Bronchial epithelial cell (primary cell): ENCODE measurements around the gene NRAS. TPM values are rescaled to one million over a fixed set of nuclear protein-coding genes. Genes with fewer than 3 reads are reported as not detected.

Experiments used
- DNase-seq: peaks from one replicate; pipeline ENCODE4 v3.0.0-alpha.2; 2010; ENCODE audit warnings: low read depth
- FAIRE-seq: peaks from 2 replicates; lab custom pipeline; 2011; peaks lifted over from hg19 to GRCh38; lab: Jason Lieb, UNC
- H3K27me3 ChIP-seq: 2 replicates; pipeline ENCODE4 v1.5.1; 2011; ENCODE audit warnings: low read length; ENCODE audit not compliant: control insufficient read depth, insufficient read depth
- H3K36me3 ChIP-seq: 2 replicates; pipeline ENCODE4 v1.5.1; 2011; ENCODE audit warnings: low read length; ENCODE audit not compliant: control insufficient read depth, insufficient read depth
- H3K4me3 ChIP-seq: 2 replicates; pipeline ENCODE4 v1.5.1; 2011; ENCODE audit warnings: mild to moderate bottlenecking, low read depth, low read length, control low read depth
- CTCF ChIP-seq: IDR thresholded peaks from 2 replicates; pipeline ENCODE4 v1.5.1; 2011; ENCODE audit warnings: mild to moderate bottlenecking, moderate library complexity, low read length, control low read depth, inconsistent platforms; ENCODE audit not compliant: insufficient read depth, severe bottlenecking
- total RNA-seq: library from RNA; depleted of rRNA; stranded (reverse); fragments of >200 nt; gene quantifications from 2 replicates; pipeline ENCODE4 v1.2.1, GENCODE V29; 2014

NRAS gene
- total RNA-seq, 1 donor from 2014 or later = 78.2 TPM

GRCh38 chr1:114671011-114671938, 45.3 kb downstream of the NRAS start:
- Histone ChIP-seq H3K36me3 (no peaks in the 10 kb centered on the region), H3K4me3 (peak overlapping the region; percentile 8), H3K27me3 (no peaks in the 10 kb centered on the region)
- peak; percentile 75 for DNase-seq
- FAIRE-seq = no peak
- no peak for TF ChIP-seq CTCF

GRCh38 chr1:114670083-114671010, 46.2 kb downstream of the NRAS start:
- DNase-seq = peak; percentile 98
- TF ChIP-seq CTCF = no peak
- Histone ChIP-seq H3K4me3 (peak overlapping the region; percentile 82), H3K36me3 (no peaks in the 10 kb centered on the region), H3K27me3 (no peaks in the 10 kb centered on the region)
- peak; percentile 97 for FAIRE-seq

GRCh38 chr1:114669562-114670082, 46.9 kb downstream of the NRAS start, which contains the start of gene DENND2C:
DENND2C (minus strand) TSS chr1:114670049; CDS start chr1:114625984, 44,065 bp downstream.
- FAIRE-seq (no peak), DNase-seq (no peak)
- no peaks in the 10 kb centered on the region for H3K36me3 ChIP-seq
- no peaks in the 10 kb centered on the region for H3K27me3 ChIP-seq
- H3K4me3 ChIP-seq = peak within 1 kb of the TSS; percentile 82
- no peak for TF ChIP-seq CTCF

- H3K36me3 ChIP-seq = no peaks in the 10 kb centered on the region
- FAIRE-seq = no peak
- no peak for TF ChIP-seq CTCF
- peak; percentile 88 for DNase-seq
- no peaks in the 10 kb centered on the region for H3K27me3 ChIP-seq
- H3K4me3 ChIP-seq = peak overlapping the region; percentile 82
These were observed 47.6 kb downstream of the NRAS start for GRCh38 chr1:114668784-114669561.

GRCh38 chr1:114668373-114668772, 48.2 kb downstream of the NRAS start:
- Histone ChIP-seq H3K36me3 (no peaks in the 10 kb centered on the region), H3K27me3 (no peaks in the 10 kb centered on the region), H3K4me3 (peak overlapping the region; percentile 82)
- no peak for TF ChIP-seq CTCF
- DNase-seq (no peak), FAIRE-seq (no peak)
